ENCODE measurements around the gene NRP2.
A peak's percentile ranks its signal among the peaks of the same experiment; 100 is the strongest.

The NRP2 gene

GRCh38 chr2:205717175-205717846 is 35.0 kb downstream of the NRP2 start:
- no peak overlapping the region for H3K4me3 ChIP-seq (ENCODE audit: low read depth, low read length)
- POLR2A ChIA-PET, result no interaction called here
- no peak for TF ChIP-seq CTCF (IDR thresholded peaks at IDR 0.05; ENCODE audit: insufficient read depth, low read length, missing control alignments)
- DNase-seq (ENCODE audit: low read depth, low spot score), result no peak
- CTCF ChIA-PET, result interaction anchor here (1.2 kb wide), 1 partner anchor 17 kb away, joined by 3 read pairs; no protein-coding TSS in a partner anchor

- H3K4me3 ChIP-seq (ENCODE audit: low read depth, low read length), result no peak overlapping the region
- TF ChIP-seq CTCF (IDR thresholded peaks at IDR 0.05; ENCODE audit: insufficient read depth, low read length, missing control alignments), result no peak
- no peak for DNase-seq (ENCODE audit: low read depth, low spot score)
- ChIA-PET POLR2A (no interaction called here), CTCF (no interaction called here)
Observed at GRCh38 chr2:205717999-205718398, 35.7 kb downstream of the NRP2 start.

- no peak for TF ChIP-seq CTCF (IDR thresholded peaks at IDR 0.05; ENCODE audit: insufficient read depth, low read length, missing control alignments)
- CTCF ChIA-PET, result interaction anchor here (1.1 to 3.1 kb wide), 5 partner anchors 9 to 25 kb away, joined by 3 to 26 read pairs (median 4); no protein-coding TSS in a partner anchor
- POLR2A ChIA-PET, result interaction anchor here (0.9 to 2.8 kb wide), 2 partner anchors 13 to 38 kb away, joined by 3 to 6 read pairs; partner anchors contain the start of gene NRP2
- no peak overlapping the region for H3K4me3 ChIP-seq (ENCODE audit: low read depth, low read length)
- DNase-seq (ENCODE audit: low read depth, low spot score), result no peak
Observed at GRCh38 chr2:205719847-205720246, 37.5 kb downstream of the NRP2 start.

GRCh38 chr2:205720451-205720902 is 38.2 kb downstream of the NRP2 start:
- TF ChIP-seq CTCF (IDR thresholded peaks at IDR 0.05; ENCODE audit: insufficient read depth, low read length, missing control alignments), result no peak
- CTCF ChIA-PET, result interaction anchor here (0.6 to 3.1 kb wide), 8 partner anchors 9 to 38 kb away, joined by 3 to 26 read pairs (median 3); no protein-coding TSS in a partner anchor
- no peak for DNase-seq (ENCODE audit: low read depth, low spot score)
- no peak overlapping the region for H3K4me3 ChIP-seq (ENCODE audit: low read depth, low read length)
- POLR2A ChIA-PET, result interaction anchor here (2.8 kb wide), 1 partner anchor 38 kb away, joined by 6 read pairs; the partner anchor contains the start of gene NRP2

- ChIA-PET POLR2A (interaction anchor here (2.8 kb wide), 1 partner anchor 39 kb away, joined by 6 read pairs; the partner anchor contains the start of gene NRP2), CTCF (interaction anchor here (0.7 to 3.1 kb wide), 10 partner anchors 10 to 205 kb away, joined by 3 to 26 read pairs (median 3); no protein-coding TSS in a partner anchor)
- peak; percentile 23 for TF ChIP-seq CTCF (IDR thresholded peaks at IDR 0.05; ENCODE audit: insufficient read depth, low read length, missing control alignments)
- H3K4me3 ChIP-seq (ENCODE audit: low read depth, low read length), result no peak overlapping the region
- no peak for DNase-seq (ENCODE audit: low read depth, low spot score)
Observed at GRCh38 chr2:205721057-205721449, 38.8 kb downstream of the NRP2 start.

- TF ChIP-seq CTCF (IDR thresholded peaks at IDR 0.05; ENCODE audit: insufficient read depth, low read length, missing control alignments), result no peak
- no peak for DNase-seq (ENCODE audit: low read depth, low spot score)
- no peak overlapping the region for H3K4me3 ChIP-seq (ENCODE audit: low read depth, low read length)
- POLR2A ChIA-PET, result interaction anchor here (0.9 to 2.8 kb wide), 2 partner anchors 31 to 40 kb away, joined by 3 to 6 read pairs; partner anchors contain the start of gene NRP2
- CTCF ChIA-PET, result interaction anchor here (1.0 to 1.5 kb wide), 5 partner anchors 9 to 26 kb away, joined by 3 to 9 read pairs (median 4); no protein-coding TSS in a partner anchor
Observed at GRCh38 chr2:205722283-205722918, 40.1 kb downstream of the NRP2 start.
